ENCODE results near the gene BRIP1.

The BRIP1 gene

GRCh38 chr17:61717352-61717751 lies 146.0 kb downstream of the BRIP1 start:
- DNase-seq (ENCODE audit: insufficient read length, low spot score) (no peak), FAIRE-seq (no peak)
- TF ChIP-seq CTCF (IDR thresholded peaks at IDR 0.05; ENCODE audit: insufficient read depth, missing control alignments), result no peak

GRCh38 chr17:61716225-61716829 lies 147.0 kb downstream of the BRIP1 start:
- DNase-seq (ENCODE audit: insufficient read length, low spot score) (no peak), FAIRE-seq (no peak)
- TF ChIP-seq CTCF (IDR thresholded peaks at IDR 0.05; ENCODE audit: insufficient read depth, missing control alignments), result no peak

GRCh38 chr17:61715348-61715747 lies 148.0 kb downstream of the BRIP1 start:
- DNase-seq (ENCODE audit: insufficient read length, low spot score), result no peak
- FAIRE-seq, result no peak
- no peak for TF ChIP-seq CTCF (IDR thresholded peaks at IDR 0.05; ENCODE audit: insufficient read depth, missing control alignments)

- TF ChIP-seq CTCF (IDR thresholded peaks at IDR 0.05; ENCODE audit: insufficient read depth, missing control alignments), result no peak
- FAIRE-seq (no peak), DNase-seq (ENCODE audit: insufficient read length, low spot score) (no peak)
These were observed 149.0 kb downstream of the BRIP1 start for GRCh38 chr17:61714300-61714699.

- FAIRE-seq (no peak), DNase-seq (ENCODE audit: insufficient read length, low spot score) (no peak)
- no peak for TF ChIP-seq CTCF (IDR thresholded peaks at IDR 0.05; ENCODE audit: insufficient read depth, missing control alignments)
These were observed 150.3 kb downstream of the BRIP1 start for GRCh38 chr17:61713035-61713434.

- no peak for DNase-seq (ENCODE audit: insufficient read length, low spot score)
- no peak for FAIRE-seq
These were observed 152.8 kb downstream of the BRIP1 start for GRCh38 chr17:61710546-61710945.

More at GRCh38 chr17:61710546-61710945, 152.8 kb downstream of the BRIP1 start:
- TF ChIP-seq CTCF (IDR thresholded peaks at IDR 0.05; ENCODE audit: insufficient read depth, missing control alignments), result no peak
